GM18511 (cell line): ENCODE results near the gene ARHGAP42.

Experiments used
- ATAC-seq: cut with Tn5 transposase; IDR thresholded peaks from one replicate; pipeline ENCODE4 v1.9.1; 2021; ENCODE audit warnings: mild to moderate bottlenecking, moderate library complexity; ENCODE audit not compliant: unreplicated experiment

The ARHGAP42 gene

GRCh38 chr11:100753571-100753970 lies 66.5 kb downstream of the ARHGAP42 start:
- no peak for ATAC-seq

GRCh38 chr11:100756559-100756958 lies 69.5 kb downstream of the ARHGAP42 start:
- no peak for ATAC-seq

- no peak for ATAC-seq
Measured at GRCh38 chr11:100757646-100758045, 70.6 kb downstream of the ARHGAP42 start.

GRCh38 chr11:100759106-100759505 lies 72.0 kb downstream of the ARHGAP42 start:
- no peak for ATAC-seq

GRCh38 chr11:100759856-100760255 lies 72.8 kb downstream of the ARHGAP42 start:
- no peak for ATAC-seq

GRCh38 chr11:100760744-100761143 lies 73.7 kb downstream of the ARHGAP42 start:
- no peak for ATAC-seq

- ATAC-seq, result no peak
Measured at GRCh38 chr11:100761841-100762240, 74.8 kb downstream of the ARHGAP42 start.

GRCh38 chr11:100766764-100767163 lies 79.7 kb downstream of the ARHGAP42 start:
- no peak for ATAC-seq

GRCh38 chr11:100769165-100769564 lies 82.1 kb downstream of the ARHGAP42 start:
- ATAC-seq, result no peak

GRCh38 chr11:100769617-100770016 lies 82.5 kb downstream of the ARHGAP42 start:
- no peak for ATAC-seq

GRCh38 chr11:100774132-100774531 lies 87.0 kb downstream of the ARHGAP42 start:
- no peak for ATAC-seq

- no peak for ATAC-seq
Measured at GRCh38 chr11:100774859-100775258, 87.8 kb downstream of the ARHGAP42 start.

GRCh38 chr11:100776212-100776896 lies 89.3 kb downstream of the ARHGAP42 start:
- ATAC-seq, result no peak

GRCh38 chr11:100777103-100777502 lies 90.0 kb downstream of the ARHGAP42 start:
- no peak for ATAC-seq

GRCh38 chr11:100777736-100778135 lies 90.6 kb downstream of the ARHGAP42 start:
- no peak for ATAC-seq

GRCh38 chr11:100778166-100778785 lies 91.2 kb downstream of the ARHGAP42 start:
- no peak for ATAC-seq

- no peak for ATAC-seq
Measured at GRCh38 chr11:100780470-100780869, 93.4 kb downstream of the ARHGAP42 start.

- no peak for ATAC-seq
Measured at GRCh38 chr11:100785148-100785983, 98.3 kb downstream of the ARHGAP42 start.

- ATAC-seq, result no peak
Measured at GRCh38 chr11:100788561-100789295, 101.6 kb downstream of the ARHGAP42 start.

GRCh38 chr11:100789500-100789899 lies 102.4 kb downstream of the ARHGAP42 start:
- no peak for ATAC-seq

- no peak for ATAC-seq
Measured at GRCh38 chr11:100790073-100790472, 103.0 kb downstream of the ARHGAP42 start.
